Measurements from ENCODE around the gene ANKMY1.

Gene ANKMY1

GRCh38 chr2:240594511-240595380 is 37.0 kb upstream of the ANKMY1 start:
- no peak for DNase-seq

- DNase-seq = no peak
Observed at GRCh38 chr2:240593703-240594451, 36.1 kb upstream of the ANKMY1 start.

- no peak for DNase-seq
Observed at GRCh38 chr2:240593026-240593702, 35.4 kb upstream of the ANKMY1 start.

GRCh38 chr2:240591784-240592183 is 34.0 kb upstream of the ANKMY1 start:
- no peak for DNase-seq

- no peak for DNase-seq
Observed at GRCh38 chr2:240591226-240591625, 33.4 kb upstream of the ANKMY1 start.

- DNase-seq = no peak
Observed at GRCh38 chr2:240590681-240591111, 32.9 kb upstream of the ANKMY1 start.

GRCh38 chr2:240589850-240590525 is 32.2 kb upstream of the ANKMY1 start:
- no peak for DNase-seq

- DNase-seq = no peak
Observed at GRCh38 chr2:240589375-240589774, 31.6 kb upstream of the ANKMY1 start.

- no peak for DNase-seq
Observed at GRCh38 chr2:240588669-240589068, 30.9 kb upstream of the ANKMY1 start.

GRCh38 chr2:240588006-240588655 is 30.3 kb upstream of the ANKMY1 start:
- DNase-seq = no peak

- DNase-seq = peak; percentile 65
Observed at GRCh38 chr2:240586919-240587800, 29.4 kb upstream of the ANKMY1 start.

- peak; percentile 98 for DNase-seq
Observed at GRCh38 chr2:240586198-240586918, 28.6 kb upstream of the ANKMY1 start, which contains the start of gene CAPN10. CAPN10 (plus strand) TSS chr2:240586734; CDS start chr2:240586912, 178 bp downstream.

- DNase-seq = no peak
Observed at GRCh38 chr2:240585681-240586197, 28.0 kb upstream of the ANKMY1 start.

- DNase-seq = no peak
Observed at GRCh38 chr2:240585101-240585500, 27.3 kb upstream of the ANKMY1 start.

- peak; percentile 47 for DNase-seq
Observed at GRCh38 chr2:240584486-240585031, 26.8 kb upstream of the ANKMY1 start.

- DNase-seq = no peak
Observed at GRCh38 chr2:240583774-240584173, 26.0 kb upstream of the ANKMY1 start.

GRCh38 chr2:240582781-240583180 is 25.0 kb upstream of the ANKMY1 start:
- no peak for DNase-seq

GRCh38 chr2:240581811-240582210 is 24.0 kb upstream of the ANKMY1 start:
- DNase-seq = no peak

- peak; percentile 90 for DNase-seq
Observed at GRCh38 chr2:240579771-240580614, 22.2 kb upstream of the ANKMY1 start.
